Bronchial epithelial cell (primary cell): ENCODE results near the gene EYS. TPM values are rescaled to one million over a fixed set of nuclear protein-coding genes. Genes with fewer than 3 reads are reported as not detected.

Experiments used
- DNase-seq: peaks from one replicate; pipeline ENCODE4 v3.0.0-alpha.2; 2010; ENCODE audit warnings: low read depth
- FAIRE-seq: peaks from 2 replicates; lab custom pipeline; 2011; peaks lifted over from hg19 to GRCh38; lab: Jason Lieb, UNC
- H3K27me3 ChIP-seq: 2 replicates; pipeline ENCODE4 v1.5.1; 2011; ENCODE audit warnings: low read length; ENCODE audit not compliant: control insufficient read depth, insufficient read depth
- H3K36me3 ChIP-seq: 2 replicates; pipeline ENCODE4 v1.5.1; 2011; ENCODE audit warnings: low read length; ENCODE audit not compliant: control insufficient read depth, insufficient read depth
- H3K4me3 ChIP-seq: 2 replicates; pipeline ENCODE4 v1.5.1; 2011; ENCODE audit warnings: mild to moderate bottlenecking, low read depth, low read length, control low read depth
- CTCF ChIP-seq: IDR thresholded peaks from 2 replicates; pipeline ENCODE4 v1.5.1; 2011; ENCODE audit warnings: mild to moderate bottlenecking, moderate library complexity, low read length, control low read depth, inconsistent platforms; ENCODE audit not compliant: insufficient read depth, severe bottlenecking
- total RNA-seq: library from RNA; depleted of rRNA; stranded (reverse); fragments of >200 nt; gene quantifications from 2 replicates; pipeline ENCODE4 v1.2.1, GENCODE V29; 2014

Gene EYS
- total RNA-seq, 1 donor from 2014 or later, result 0.53 TPM

GRCh38 chr6:64811119-64811518 lies 895.9 kb downstream of the EYS start:
- TF ChIP-seq CTCF, result no peak
- Histone ChIP-seq H3K27me3 (no peaks in the 10 kb centered on the region), H3K36me3 (no peaks in the 10 kb centered on the region), H3K4me3 (no peak overlapping the region)
- no peak for DNase-seq
- FAIRE-seq, result no peak

- FAIRE-seq, result no peak
- Histone ChIP-seq H3K36me3 (no peaks in the 10 kb centered on the region), H3K27me3 (no peaks in the 10 kb centered on the region), H3K4me3 (no peak overlapping the region)
- no peak for DNase-seq
- no peak for TF ChIP-seq CTCF
Observed at GRCh38 chr6:64807785-64808184, 899.2 kb downstream of the EYS start.

- TF ChIP-seq CTCF, result no peak
- no peak overlapping the region for H3K4me3 ChIP-seq
- H3K36me3 ChIP-seq, result no peaks in the 10 kb centered on the region
- DNase-seq (no peak), FAIRE-seq (no peak)
- no peaks in the 10 kb centered on the region for H3K27me3 ChIP-seq
Observed at GRCh38 chr6:64803470-64804166, 903.4 kb downstream of the EYS start.

- FAIRE-seq (no peak), DNase-seq (no peak)
- H3K4me3 ChIP-seq, result no peak overlapping the region
- no peaks in the 10 kb centered on the region for H3K36me3 ChIP-seq
- no peak for TF ChIP-seq CTCF
- no peaks in the 10 kb centered on the region for H3K27me3 ChIP-seq
Observed at GRCh38 chr6:64792534-64792933, 914.5 kb downstream of the EYS start.

GRCh38 chr6:64789476-64789875 lies 917.5 kb downstream of the EYS start:
- no peak for TF ChIP-seq CTCF
- no peaks in the 10 kb centered on the region for H3K36me3 ChIP-seq
- H3K27me3 ChIP-seq, result no peaks in the 10 kb centered on the region
- H3K4me3 ChIP-seq, result no peak overlapping the region
- DNase-seq (no peak), FAIRE-seq (no peak)

- TF ChIP-seq CTCF, result no peak
- no peak for FAIRE-seq
Observed at GRCh38 chr6:64786736-64787135, 920.3 kb downstream of the EYS start.

More at GRCh38 chr6:64786736-64787135, 920.3 kb downstream of the EYS start:
- DNase-seq, result no peak
- Histone ChIP-seq H3K4me3 (no peak overlapping the region), H3K27me3 (no peaks in the 10 kb centered on the region), H3K36me3 (no peaks in the 10 kb centered on the region)
